ENCODE measurements around the gene ERN1.

The ERN1 gene

GRCh38 chr17:64084086-64084939, 45.6 kb downstream of the ERN1 start:
- DNase-seq (ENCODE audit: low read depth): no peak

- DNase-seq (ENCODE audit: low read depth): no peak
Observed at GRCh38 chr17:64083563-64084085, 46.3 kb downstream of the ERN1 start.

- no peak for DNase-seq (ENCODE audit: low read depth)
Observed at GRCh38 chr17:64083093-64083492, 46.9 kb downstream of the ERN1 start.

- no peak for DNase-seq (ENCODE audit: low read depth)
Observed at GRCh38 chr17:64081802-64082799, 47.8 kb downstream of the ERN1 start.

GRCh38 chr17:64080174-64080618, 49.7 kb downstream of the ERN1 start:
- no peak for DNase-seq (ENCODE audit: low read depth)

GRCh38 chr17:64077379-64077778, 52.6 kb downstream of the ERN1 start:
- no peak for DNase-seq (ENCODE audit: low read depth)

GRCh38 chr17:64075913-64076312, 54.0 kb downstream of the ERN1 start:
- DNase-seq (ENCODE audit: low read depth): no peak

- DNase-seq (ENCODE audit: low read depth): no peak
Observed at GRCh38 chr17:64074704-64075426, 55.1 kb downstream of the ERN1 start.

GRCh38 chr17:64073771-64074703, 55.9 kb downstream of the ERN1 start:
- DNase-seq (ENCODE audit: low read depth): no peak

- no peak for DNase-seq (ENCODE audit: low read depth)
Observed at GRCh38 chr17:64071111-64071510, 58.8 kb downstream of the ERN1 start.

GRCh38 chr17:64070213-64070612, 59.7 kb downstream of the ERN1 start:
- no peak for DNase-seq (ENCODE audit: low read depth)

GRCh38 chr17:64069143-64069542, 60.8 kb downstream of the ERN1 start:
- DNase-seq (ENCODE audit: low read depth): no peak

- no peak for DNase-seq (ENCODE audit: low read depth)
Observed at GRCh38 chr17:64067657-64068056, 62.3 kb downstream of the ERN1 start.

GRCh38 chr17:64066716-64067115, 63.2 kb downstream of the ERN1 start:
- DNase-seq (ENCODE audit: low read depth): no peak

- DNase-seq (ENCODE audit: low read depth): no peak
Observed at GRCh38 chr17:64065161-64065560, 64.8 kb downstream of the ERN1 start.

GRCh38 chr17:64064331-64064730, 65.6 kb downstream of the ERN1 start:
- no peak for DNase-seq (ENCODE audit: low read depth)

GRCh38 chr17:64063766-64064224, 66.1 kb downstream of the ERN1 start:
- DNase-seq (ENCODE audit: low read depth): no peak

- no peak for DNase-seq (ENCODE audit: low read depth)
Observed at GRCh38 chr17:64063088-64063487, 66.9 kb downstream of the ERN1 start.

- no peak for DNase-seq (ENCODE audit: low read depth)
Observed at GRCh38 chr17:64061178-64061898, 68.6 kb downstream of the ERN1 start.

- DNase-seq (ENCODE audit: low read depth): no peak
Observed at GRCh38 chr17:64060331-64060730, 69.6 kb downstream of the ERN1 start.
